Ecto neural progenitor cell (in vitro differentiated cells): ENCODE results near the gene HOXA13.

Experiments used
- DNase-seq: peaks from one replicate; pipeline ENCODE4 v3.0.0-alpha.2; 2018; ENCODE audit warnings: low spot score

Gene HOXA13

GRCh38 chr7:27237735-27238334, 37.9 kb upstream of the HOXA13 start:
- DNase-seq: no peak

DNA sequence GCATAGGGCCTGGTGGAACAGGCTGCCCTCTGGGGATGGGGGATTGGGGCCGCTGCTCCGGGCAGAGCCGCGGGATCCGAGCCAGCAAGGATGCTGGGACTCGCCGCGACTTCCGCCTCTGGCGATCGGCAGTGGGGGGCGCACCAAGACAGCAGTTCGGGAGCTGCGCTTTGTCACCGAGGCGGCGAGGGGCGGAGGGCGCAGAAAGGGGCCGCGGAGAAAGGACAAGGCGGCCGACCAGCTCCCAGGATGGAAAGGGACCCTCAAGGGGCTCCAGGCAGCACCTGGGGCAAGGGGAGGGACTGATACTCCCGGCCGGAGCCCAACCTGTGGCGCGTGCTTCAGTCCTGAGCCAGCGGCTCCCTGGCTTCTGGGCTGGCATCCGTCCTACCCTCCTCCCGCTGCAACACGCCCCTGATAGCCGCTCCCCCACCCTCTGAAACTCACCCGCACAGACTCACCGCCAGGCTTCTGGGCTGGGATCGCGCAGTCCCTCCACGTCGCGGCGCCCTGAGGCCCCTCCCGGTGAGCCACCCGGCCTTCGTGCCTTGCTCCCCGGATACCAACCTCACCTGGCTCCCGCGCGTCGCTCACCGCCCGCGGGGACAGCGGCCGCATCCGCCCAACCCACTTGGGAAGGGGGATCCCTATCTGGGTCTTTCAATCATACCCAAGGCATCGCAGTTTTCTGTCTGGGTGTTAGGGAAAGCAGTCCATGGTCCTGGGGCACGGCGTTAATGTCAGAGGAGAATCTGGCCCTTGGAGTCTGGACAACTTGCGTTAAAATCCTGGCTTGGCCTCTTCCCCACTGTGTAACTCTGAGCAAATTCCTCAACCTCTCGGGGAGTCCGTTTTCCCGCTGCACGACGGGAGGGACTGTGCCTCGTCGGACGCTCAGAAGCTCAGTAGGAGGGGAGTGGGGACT, 35.8 kb upstream of the HOXA13 start:
- DNase-seq: peak; percentile 87

DNA sequence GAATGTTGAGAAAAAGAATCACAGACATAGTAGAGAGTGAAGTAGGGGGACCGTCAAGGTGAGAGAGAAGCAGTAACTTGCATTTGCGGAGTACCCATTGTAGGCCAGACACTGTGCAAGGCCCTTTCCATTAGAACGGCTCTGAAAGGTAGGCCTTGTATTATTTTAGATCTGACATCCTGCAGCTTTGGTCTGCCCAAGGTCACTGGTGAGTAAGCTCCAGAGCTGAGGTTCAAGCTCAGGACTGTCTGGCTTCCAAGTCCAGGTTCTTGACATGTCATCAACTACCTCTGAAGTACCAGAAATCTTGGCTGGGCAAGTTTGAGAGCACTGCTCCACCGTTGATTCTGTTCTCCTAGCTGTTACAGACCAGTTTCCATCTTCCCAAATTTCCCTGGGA, 29.6 kb upstream of the HOXA13 start:
- no peak for DNase-seq

DNA sequence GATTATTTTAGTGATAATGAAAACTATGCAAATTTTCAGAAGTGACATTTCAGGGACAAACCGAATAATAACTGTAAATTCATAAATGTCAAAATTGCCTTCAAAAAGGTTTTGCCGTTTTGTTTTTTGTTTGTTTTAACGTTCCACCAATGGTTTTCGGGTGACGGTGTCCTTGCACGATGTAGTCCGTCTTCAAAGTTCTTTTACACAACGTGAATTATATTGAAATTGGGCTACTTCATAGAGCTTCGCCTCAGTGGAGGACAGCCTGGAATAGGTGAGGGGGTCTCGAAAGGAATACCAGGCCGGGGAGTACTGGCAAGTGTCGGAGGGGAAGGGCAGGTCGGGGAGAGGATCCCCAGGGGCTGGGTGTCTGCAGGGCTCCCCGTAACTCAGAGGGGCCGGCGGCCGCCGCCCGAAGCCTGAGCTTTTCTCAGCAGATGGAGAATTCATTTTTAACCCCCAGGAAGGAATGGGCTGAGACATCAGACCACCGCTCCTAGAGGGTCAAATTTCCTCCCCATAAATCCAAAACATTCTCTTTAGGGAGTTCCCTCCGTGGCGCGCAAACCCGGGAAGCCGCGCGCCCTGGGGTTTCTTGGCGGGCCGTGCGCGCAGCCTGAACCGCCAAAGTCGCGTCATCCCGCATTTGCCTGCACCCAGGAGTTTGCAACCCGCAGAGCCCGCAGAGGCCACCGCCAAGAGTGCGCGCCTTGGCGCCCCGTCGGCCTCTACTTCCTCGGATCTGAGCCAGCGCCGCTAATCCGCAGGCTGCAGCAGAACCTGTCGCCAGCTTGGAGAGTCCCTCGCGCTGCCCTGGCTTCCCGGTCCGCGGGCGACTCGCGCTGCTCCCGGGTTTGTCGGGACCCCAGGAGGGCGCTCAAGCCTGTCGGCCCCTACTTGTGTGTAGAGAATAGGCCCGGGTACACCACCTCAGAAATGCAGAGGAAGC, 25.4 kb upstream of the HOXA13 start:
- DNase-seq: no peak

GRCh38 chr7:27223941-27224575, 24.2 kb upstream of the HOXA13 start:
- DNase-seq: no peak

DNA sequence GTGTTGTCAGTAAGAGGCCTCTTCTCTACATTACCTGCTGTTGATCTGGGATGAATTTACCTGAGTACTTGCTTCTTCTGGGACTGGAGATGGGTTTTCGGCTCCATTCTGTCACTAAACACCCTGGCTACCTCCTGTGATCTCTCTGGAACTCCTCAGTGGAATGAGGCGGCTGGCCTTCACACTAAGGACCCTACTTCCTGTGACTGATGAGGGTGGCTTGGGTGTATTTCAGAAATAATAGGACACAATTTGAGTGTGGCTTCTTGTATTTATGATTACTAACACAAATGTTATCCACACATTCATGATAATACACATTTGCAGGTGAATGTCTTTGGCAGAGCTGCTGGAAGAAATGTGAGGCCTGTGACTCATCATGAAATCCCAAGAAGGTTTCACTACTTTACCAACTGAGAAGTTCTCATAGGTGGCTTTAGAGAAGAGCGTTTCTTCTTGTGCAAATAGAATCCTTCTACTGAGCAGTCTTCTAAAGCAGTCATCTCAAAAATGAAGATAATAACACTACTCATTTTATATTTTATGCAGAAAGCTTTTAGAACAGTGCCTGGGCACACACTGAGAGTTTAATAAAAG, 21.4 kb upstream of the HOXA13 start:
- DNase-seq: no peak

- no peak for DNase-seq
These were observed 20.6 kb upstream of the HOXA13 start for GRCh38 chr7:27220440-27220955.

GRCh38 chr7:27219821-27220220, 19.9 kb upstream of the HOXA13 start:
- DNase-seq: no peak

GRCh38 chr7:27217951-27218350, 18.1 kb upstream of the HOXA13 start:
- DNase-seq: no peak

GRCh38 chr7:27215356-27215755, 15.5 kb upstream of the HOXA13 start:
- DNase-seq: no peak

- no peak for DNase-seq
These were observed 14.5 kb upstream of the HOXA13 start for GRCh38 chr7:27214239-27214950.

DNA sequence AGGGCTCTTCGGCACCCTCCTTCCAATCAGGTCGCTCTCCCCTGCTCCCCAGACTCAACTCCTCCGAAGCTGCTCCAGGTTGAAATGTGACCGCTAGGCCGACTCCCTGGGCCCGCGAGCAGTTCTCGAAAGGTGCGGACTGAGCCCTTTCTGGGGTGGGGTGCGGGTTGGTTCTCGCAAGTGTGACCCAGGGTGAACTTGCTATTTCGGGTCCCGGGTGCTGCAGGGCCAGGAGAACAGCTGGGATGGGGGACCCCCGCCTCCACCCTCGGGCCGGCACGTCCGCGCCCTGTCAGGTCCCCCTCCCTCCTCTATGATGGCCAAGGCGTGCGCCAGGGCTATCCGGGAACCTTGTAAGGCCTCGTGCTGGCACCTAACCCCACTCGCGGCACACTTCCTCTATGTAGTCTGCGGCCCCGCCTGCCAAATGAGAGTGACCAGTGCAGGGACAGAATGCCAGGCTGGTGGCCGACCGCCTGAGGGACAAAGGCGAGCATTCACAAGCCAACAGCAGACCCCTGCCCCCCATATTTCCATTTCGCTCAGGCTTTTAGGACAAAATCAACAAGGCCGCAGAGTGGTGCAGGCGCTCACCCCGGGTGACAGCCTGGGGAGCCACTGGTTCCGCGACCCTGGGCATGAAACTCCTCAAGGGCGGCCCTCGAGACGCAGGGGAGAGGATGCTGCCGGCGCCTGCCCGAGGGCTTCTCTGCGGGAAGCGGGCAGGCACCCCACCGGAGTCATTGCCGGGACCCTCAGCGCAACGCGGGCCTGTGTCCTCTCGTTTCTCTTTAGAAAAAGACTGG, 13.7 kb upstream of the HOXA13 start:
- no peak for DNase-seq

DNA sequence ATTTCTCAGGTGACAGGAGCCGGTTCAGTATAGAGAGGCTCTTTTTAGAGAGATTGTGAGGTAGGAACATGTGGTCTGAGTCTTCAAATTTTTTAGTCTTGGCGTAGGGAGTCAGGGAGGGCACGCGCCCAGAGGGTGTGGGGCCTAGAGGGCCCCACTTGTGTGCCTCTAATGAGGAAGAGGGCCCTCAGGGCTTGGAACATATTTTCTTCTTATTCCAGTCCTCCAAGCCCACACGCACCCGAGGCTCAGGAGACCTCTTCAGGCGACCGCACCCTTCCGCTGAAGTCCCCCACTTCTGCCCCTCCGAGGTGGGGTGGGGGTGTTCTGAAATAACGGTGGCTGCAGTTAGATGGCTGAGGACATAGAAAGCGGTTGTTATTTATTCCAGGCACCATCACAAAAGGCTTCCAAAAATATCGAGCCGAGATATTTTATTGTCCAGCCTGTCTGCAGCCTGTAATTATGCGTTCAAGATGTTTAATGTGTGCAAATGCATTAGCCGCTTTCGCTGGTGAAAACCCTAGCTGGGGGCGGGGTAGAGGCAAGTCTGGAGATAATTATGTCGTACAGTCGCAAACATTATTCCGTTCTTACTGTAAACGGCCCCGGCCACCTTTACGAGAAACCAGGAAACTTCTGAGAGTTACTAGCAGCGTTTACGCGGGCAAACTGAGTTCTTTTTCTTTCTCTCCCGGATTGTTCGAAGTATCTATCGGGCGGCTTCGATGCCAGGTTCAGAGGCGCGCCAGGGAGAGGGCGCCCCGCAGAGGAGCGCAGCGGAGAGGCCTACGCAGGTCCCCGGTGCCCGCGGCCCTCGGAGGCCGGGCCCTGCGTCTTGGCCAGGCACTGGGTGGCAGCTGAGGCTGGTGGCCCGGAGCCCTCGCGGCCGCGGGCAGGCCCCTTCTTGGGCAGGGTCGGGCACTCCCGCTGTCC, 12.9 kb upstream of the HOXA13 start:
- no peak for DNase-seq

GRCh38 chr7:27211764-27212204, 11.9 kb upstream of the HOXA13 start:
- DNase-seq: no peak

GRCh38 chr7:27211084-27211446, 11.2 kb upstream of the HOXA13 start:
- no peak for DNase-seq

DNA sequence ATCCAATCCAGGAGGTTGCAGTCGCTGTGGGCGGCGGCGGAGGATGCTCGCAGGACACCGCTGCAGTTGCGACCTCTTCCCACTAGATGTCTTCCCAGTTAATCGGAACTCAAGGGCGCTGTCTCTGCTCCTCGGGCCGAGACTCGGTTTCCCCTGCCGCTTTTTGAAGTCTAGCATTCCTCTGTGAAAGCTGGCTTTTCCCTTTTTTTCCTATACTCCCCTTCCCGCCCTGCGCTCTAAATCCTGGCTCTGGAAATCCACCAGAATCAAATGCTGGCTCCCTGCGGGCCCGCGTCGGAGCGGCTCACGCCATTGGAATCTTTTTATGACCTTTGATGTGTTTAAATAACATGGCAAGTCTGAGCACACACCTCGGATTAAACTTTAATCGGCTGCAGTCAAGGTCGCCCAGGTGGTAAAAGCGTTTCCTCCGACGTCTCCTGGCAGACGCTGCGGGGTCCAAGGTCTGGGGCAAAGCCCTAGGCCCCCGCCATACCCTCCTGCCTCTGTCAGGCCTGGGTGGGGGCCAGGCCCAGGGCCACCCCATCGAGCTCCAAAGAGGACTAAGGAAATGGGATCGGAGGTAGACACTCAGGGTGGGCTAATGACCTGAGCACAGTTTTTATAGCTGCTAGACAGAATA, 10.7 kb upstream of the HOXA13 start:
- peak; percentile 83 for DNase-seq

DNA sequence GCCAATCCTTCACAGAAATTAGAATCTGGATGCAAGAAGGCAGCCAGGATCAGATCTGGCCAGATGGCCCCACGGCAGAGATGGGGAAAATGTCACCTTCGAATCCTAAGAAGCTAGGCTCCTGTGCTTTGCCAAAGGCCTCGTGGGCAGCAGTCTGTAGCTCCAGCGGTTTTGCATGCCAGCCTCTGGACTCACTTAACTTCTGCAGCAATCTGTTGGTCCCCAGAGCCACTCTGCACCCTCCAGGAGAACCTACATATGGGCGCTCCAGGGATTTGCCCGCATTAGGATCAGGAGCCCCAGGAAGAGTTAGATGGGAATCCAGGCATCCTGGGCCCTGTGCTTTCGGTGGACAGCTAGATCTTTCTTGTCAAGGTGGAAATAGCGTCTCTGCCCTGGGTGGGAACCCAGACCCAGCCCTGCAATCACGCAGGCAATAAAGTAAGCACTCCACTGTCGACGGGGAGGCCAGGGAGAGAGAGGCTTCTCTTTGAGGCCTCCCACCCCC, 10.1 kb upstream of the HOXA13 start:
- DNase-seq: no peak

DNA sequence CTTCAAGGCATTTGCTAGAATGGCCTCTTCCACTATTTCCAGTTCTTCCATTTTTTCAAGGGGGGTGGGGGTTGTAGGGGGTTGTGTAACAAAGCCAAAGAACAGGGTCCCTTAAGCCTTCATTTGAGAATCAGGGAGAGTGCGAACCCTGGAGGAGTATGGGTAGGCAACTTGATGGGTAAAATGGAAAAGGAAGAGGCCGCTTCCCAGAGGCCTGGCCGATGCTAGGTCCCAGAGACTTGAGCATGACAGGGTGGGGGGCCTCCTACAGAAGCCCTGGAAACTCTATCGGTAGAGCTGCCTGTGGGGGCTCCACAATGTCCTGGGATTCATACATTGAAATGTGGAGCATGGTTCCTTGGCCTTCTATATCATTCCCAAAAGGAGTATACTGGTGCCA, 9.1 kb upstream of the HOXA13 start:
- DNase-seq: no peak
